SKM-1 (cell line): ENCODE results near the gene MED13L.

Experiments
- DNase-seq: peaks from one replicate; lab custom pipeline; 2025; ENCODE audit not compliant: unreplicated experiment; lab: John Stamatoyannopoulos, UW

The MED13L gene

GRCh38 chr12:116213885-116214527, 63.5 kb downstream of the MED13L start:
- no peak for DNase-seq

- DNase-seq = no peak
These were observed 64.5 kb downstream of the MED13L start for GRCh38 chr12:116213014-116213413.

GRCh38 chr12:116210762-116211161, 66.7 kb downstream of the MED13L start:
- no peak for DNase-seq

GRCh38 chr12:116210131-116210530, 67.4 kb downstream of the MED13L start:
- DNase-seq = no peak

- DNase-seq = no peak
These were observed 68.0 kb downstream of the MED13L start for GRCh38 chr12:116209503-116209902.

- DNase-seq = no peak
These were observed 70.2 kb downstream of the MED13L start for GRCh38 chr12:116207274-116207673.

GRCh38 chr12:116206828-116207227, 70.7 kb downstream of the MED13L start:
- no peak for DNase-seq

GRCh38 chr12:116204785-116205184, 72.7 kb downstream of the MED13L start:
- no peak for DNase-seq

- no peak for DNase-seq
These were observed 73.3 kb downstream of the MED13L start for GRCh38 chr12:116204169-116204568.

GRCh38 chr12:116202940-116203339, 74.6 kb downstream of the MED13L start:
- no peak for DNase-seq

- DNase-seq = no peak
These were observed 75.1 kb downstream of the MED13L start for GRCh38 chr12:116202433-116202832.

- DNase-seq = no peak
These were observed 75.6 kb downstream of the MED13L start for GRCh38 chr12:116201908-116202307.

- no peak for DNase-seq
These were observed 76.1 kb downstream of the MED13L start for GRCh38 chr12:116201359-116201758.

GRCh38 chr12:116200812-116201211, 76.7 kb downstream of the MED13L start:
- no peak for DNase-seq

- DNase-seq = no peak
These were observed 78.3 kb downstream of the MED13L start for GRCh38 chr12:116199160-116199706.

- no peak for DNase-seq
These were observed 80.5 kb downstream of the MED13L start for GRCh38 chr12:116196752-116197718.

- DNase-seq = no peak
These were observed 81.3 kb downstream of the MED13L start for GRCh38 chr12:116196226-116196625.

- no peak for DNase-seq
These were observed 82.5 kb downstream of the MED13L start for GRCh38 chr12:116194935-116195431.

GRCh38 chr12:116189692-116190091, 87.8 kb downstream of the MED13L start:
- no peak for DNase-seq

GRCh38 chr12:116188581-116188980, 88.9 kb downstream of the MED13L start:
- DNase-seq = no peak

GRCh38 chr12:116187151-116187511, 90.4 kb downstream of the MED13L start:
- DNase-seq = no peak
